Measurements from ENCODE around the gene CLEC7A.

DNA sequence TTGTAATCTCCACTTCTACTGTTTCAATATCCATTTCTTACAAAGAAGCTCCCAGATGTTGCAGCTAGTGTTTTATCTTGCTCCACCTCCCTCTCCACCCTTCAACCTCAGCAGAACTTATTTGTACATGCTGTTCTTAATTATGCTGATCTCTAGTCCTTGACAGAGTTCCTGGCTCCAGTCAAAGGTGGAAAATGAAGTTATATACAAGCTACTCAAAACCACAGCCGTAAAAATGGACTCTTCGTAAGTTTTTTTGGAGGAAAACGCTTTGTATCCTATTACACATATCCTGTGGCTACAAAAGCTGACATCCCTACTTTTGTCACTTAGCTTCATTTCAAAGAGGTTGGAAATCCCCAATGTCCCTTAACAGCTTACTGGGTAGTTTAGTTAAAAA, 32.5 kb downstream of the CLEC7A start:
- TF ChIP-seq POLR2AphosphoS5 (IDR thresholded peaks at IDR 0.05; ENCODE audit: low read depth, low read length) (no peak), TAF1 (IDR thresholded peaks at IDR 0.05; ENCODE audit: borderline replicate concordance, insufficient read depth, low read length) (no peak), SIN3A (IDR thresholded peaks at IDR 0.05; ENCODE audit: borderline replicate concordance, insufficient read depth, low read length) (no peak), FOXP2 (optimal IDR thresholded peaks at IDR 0.05; ENCODE audit: borderline replicate concordance, extremely low read depth, extremely low read length, insufficient read depth) (no peak)

All from PFSK-1 (cell line).